Activated T-cell treated with anti-CD3 and anti-CD28 coated beads for 48 hours (primary cell): Measurements from ENCODE around the gene CAT.
A peak's percentile ranks its signal among the peaks of the same experiment; 100 is the strongest.

Experiments
- DNase-seq: peaks from one replicate; pipeline ENCODE4 v3.0.0-alpha.2; 2020; ENCODE audit warnings: low read depth

CAT gene

DNA sequence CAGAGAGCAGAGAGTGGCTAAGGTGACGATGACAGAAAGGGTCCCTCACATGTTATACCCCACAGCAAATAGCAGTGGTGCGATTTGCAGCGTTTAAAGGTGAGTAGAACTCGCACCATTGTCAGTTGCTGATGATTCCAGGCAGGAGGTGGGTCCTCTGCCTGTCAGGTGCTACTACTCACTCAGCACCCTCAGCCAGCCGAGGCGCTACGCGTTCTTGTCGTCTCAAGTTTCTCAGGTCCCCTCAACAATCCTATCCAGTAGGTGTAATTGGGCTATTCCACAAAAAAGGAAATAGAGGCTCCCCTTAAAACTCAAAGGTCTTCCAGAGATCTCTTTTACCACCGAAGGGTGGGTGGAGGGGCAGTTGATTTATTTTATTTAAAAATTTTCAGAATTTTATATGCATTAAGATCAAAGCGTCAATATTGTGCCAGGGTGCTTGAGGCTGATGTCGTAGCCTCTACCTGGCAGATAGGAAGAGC lies 56.5 kb downstream of the CAT start:
- no peak for DNase-seq

DNA sequence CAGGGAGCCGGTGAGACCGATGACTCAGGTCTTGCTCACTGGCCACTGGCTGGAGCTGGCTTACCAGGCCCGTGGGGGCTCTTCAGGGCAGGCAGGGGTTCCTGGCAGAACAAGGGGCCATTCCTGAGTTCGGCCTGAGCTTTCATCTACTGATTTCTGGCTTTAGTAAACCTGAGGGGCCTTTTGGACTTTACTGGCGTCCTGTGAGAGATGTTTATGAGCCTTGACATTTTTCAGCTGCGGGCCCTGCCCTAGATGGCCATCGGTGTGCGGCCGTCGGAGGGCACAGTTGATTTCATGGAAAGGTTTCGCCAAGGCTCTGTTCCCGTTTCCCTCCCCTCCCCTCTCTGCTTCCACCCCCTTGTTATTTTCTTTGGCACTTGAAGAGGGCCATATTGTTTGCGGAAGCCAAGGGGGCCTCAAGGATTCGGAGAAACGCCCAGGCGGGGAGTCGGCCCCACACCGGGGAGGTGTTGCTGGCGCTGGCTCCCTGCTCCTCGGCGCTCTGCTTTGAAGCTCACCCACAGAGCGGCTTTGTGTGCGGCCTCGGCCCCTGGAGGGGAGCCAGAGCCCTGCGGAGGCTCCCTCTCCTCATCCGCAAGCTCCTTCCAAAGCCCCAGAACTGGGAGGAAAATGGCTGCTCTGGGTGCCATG lies 57.1 kb downstream of the CAT start:
- no peak for DNase-seq

DNA sequence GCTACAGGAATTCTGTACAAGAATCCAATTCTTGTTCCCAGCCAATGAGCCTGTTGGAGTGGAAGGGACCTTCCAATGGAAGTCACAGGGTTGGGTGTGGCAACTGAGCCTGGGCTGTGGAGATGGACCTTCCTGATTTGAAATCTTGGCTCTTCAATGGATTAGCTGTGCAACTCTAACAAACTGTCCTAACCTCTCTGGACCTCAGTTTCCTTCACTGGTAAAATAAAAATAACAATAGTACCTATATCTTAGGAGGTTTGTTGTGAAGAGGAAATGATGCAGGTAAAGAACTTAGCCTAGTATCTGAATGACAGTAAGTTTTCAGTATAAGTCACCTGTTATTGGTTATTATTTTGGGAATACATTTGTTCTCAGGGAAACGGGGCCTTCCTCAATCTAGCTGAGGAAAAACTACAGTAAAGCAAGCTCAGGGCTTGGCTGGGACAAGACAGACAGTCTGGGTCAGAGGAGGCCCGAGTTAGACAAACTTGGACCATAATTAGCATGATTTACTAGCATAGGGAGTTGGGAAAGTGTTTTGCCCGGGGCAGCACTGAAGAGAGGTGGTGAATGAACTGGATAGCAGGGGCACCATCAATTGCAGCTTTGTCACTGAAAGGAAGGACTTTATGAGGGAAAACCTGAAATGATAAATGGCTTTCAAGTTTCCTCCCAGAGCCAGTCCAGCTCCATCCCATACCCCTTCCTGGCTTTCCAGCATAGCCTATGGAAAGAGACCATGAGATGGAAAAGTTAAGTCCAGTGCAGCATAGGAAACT lies 61.2 kb downstream of the CAT start:
- no peak for DNase-seq

DNA sequence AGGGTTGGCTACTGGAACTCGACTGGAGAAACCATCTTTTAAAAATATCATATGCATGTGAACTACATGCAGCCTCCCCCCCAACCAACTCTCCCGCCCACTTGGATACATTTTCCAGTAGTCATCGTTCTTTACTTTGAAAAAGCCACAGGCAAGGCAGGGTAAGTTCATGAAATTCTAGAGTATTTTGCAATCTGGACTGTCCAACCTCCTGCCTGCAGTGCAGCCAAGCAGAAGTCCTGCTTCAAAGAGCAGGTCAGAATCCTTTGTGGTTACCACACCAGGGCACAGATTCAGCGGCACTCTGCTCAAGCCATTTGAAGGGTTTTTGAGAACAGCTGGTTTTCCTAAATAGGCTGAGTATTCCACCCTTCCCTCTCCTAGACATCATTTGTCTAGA lies 62.8 kb downstream of the CAT start:
- no peak for DNase-seq

DNA sequence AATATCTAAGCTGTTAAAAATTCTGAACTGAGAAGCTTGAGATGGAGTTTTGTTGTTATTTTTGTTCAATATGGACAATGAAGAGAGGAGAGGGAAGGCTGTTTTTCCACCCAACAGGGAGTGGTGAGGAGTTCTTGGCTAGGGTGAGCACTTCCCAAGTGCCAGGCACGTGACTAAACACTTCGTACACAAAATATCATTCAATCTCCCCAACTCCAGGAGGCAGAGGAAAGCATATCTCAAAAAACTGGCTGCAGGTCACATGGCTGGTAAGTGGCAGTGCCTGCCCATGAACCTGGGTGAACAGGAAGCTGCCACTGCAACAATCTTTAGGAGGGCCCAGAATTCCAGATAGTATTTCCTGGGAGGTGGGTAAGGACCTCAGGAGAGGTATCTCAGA lies 63.2 kb downstream of the CAT start:
- no peak for DNase-seq

DNA sequence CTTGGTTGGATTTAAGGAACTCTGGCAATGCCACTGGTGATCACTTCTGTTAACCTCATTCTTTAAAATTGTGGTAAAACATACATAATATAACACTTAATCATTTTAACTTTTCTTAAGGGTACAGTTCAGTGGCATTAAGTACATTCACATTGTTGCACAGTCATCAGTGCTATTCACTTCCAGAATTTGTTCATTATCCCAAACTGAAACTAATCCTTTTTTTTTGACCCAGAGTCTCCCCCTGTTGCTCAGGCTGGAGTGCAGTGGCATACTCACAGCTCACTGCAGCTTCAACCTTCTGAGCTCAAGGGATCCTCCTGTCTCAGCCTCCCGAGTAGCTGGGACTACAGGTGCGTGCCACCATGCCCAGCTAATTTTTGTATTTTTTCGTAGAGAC lies 64.2 kb downstream of the CAT start:
- DNase-seq: no peak

DNA sequence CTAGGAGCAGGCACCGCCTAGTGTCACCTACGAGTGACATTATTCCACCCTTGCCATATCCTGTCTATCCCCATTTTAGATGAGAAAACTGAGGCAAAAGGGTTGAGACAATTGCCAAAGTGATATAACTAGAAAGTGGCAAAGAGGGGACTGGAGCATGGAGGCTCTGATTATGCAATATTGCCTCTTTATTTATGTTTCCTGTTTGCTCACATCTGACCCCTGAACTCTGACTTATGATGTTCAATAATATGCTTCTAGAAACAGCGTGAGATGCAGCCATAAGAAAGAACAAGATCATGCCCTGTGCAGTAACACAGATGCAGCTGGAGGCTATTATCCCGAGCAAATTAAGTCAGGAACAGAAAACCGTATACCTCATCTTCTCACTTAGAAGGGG lies 67.1 kb downstream of the CAT start:
- DNase-seq: no peak

DNA sequence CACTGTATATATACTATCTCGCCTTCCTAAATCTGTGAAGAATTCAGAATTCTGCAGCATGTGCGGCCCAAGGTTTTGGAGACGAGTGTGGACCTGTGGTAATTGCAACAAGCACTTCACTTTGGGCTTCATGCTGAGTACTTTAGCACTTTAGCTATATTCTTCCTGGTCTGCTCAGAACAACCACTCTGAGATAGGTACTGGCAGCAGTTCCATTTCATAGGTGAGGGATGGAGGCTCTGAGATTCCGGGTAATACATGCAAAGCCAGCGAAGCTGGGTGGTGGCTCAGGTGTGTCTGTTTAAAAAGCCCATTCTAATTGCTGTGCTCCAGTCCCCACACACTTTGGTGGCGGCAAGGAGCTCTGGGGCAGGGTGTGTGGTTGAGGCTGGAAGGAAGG lies 68.4 kb downstream of the CAT start:
- no peak for DNase-seq

DNA sequence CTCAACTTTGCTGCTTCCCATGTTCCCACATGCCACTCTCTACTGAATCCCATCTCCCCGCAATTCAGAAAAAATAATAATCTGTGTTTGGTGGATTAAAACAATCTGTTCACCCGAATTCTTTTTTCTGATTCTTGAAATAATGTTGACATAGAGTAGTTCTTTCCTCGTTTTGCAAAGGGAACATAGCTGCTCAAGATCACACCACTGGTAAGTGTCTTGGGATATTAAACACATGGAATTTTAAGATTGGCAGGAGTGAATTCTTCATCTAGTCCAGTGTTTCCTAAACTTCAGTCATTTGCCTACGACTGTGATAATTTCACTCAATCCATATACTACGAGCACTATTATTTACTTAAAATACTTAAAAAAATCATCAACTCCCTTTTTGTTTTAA lies 68.9 kb downstream of the CAT start:
- DNase-seq: no peak

DNA sequence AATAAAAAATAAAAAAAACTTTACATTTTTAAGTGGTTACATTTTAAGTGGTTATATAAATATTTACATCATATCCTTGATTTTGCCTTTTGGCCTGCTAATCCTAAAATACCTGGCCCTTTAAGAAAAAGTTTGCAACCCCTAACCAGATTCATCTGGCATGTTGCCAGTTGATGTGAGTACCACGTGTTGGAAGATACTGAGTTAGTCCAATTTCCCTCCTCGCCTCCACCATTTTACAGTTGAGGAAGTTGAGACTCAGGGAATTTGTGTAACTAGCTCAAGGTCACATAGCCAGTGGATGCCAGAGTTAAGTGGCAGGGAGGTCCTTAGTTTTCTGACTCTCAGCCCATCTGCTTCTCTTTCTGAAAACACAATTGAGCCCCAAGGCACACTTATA lies 69.8 kb downstream of the CAT start:
- DNase-seq: no peak

DNA sequence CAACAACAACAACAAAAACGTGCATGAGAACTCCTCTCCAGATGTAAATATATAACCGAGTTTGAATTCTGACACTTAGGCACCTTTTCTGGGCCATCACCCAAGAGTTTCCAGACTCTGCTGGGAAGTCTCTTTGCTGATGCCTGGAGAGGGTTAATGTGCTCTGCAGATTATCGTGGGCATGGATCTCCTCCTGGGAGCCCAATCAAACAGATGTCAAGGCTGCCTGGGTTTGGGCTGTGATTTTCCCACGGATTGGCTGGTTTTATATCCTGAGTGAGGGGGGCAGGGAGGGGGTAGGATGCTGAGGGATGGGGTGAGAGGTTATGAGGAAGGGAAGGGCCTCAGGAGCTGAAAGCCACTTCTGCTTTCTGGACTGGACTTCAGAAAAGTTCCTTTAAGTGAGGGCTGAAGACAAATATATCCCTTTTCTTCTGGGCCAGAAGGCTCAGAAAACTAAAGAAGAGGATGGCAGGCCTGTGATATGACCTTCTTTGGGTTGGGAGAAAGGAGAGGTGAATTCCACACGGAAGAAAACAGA lies 70.7 kb downstream of the CAT start:
- no peak for DNase-seq

DNA sequence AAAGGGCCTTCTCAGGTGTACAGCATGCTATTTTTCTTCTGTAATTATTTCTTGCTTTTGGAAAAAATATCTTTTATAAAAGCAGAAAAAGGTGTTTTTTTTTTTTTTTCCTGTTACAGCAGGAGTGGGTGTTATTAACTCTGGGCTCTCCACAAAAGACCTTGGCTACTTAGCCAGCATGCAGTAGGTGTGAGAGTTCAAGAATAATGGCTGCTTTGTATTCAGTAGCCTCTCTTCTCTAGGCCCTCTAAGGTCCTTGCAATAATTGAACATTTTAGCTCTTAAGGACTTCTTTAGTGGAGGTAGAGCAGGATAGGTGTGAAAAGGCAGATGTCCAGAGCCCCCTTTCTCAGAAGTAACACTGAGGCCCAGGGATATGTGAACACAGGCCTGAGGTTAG lies 71.5 kb downstream of the CAT start:
- DNase-seq: no peak

DNA sequence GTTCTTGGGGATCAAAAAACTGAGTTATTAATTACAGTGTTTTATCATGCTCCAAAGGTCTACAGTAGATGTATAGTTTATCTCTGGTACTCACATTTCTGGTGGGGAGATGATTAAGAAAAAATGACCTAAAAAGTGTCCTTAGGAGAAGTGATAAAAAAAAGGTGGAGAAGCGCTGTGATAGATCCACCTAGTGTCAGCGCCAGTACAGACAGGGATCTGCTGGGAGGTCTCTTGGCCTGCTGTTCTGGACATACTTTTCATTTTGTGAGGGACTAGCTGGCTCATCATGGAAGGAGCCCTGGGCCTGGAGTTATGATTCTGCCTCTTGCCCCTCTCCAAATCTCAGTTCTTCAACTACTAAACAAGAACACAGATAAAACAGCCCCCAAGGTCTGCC lies 71.9 kb downstream of the CAT start:
- no peak for DNase-seq

DNA sequence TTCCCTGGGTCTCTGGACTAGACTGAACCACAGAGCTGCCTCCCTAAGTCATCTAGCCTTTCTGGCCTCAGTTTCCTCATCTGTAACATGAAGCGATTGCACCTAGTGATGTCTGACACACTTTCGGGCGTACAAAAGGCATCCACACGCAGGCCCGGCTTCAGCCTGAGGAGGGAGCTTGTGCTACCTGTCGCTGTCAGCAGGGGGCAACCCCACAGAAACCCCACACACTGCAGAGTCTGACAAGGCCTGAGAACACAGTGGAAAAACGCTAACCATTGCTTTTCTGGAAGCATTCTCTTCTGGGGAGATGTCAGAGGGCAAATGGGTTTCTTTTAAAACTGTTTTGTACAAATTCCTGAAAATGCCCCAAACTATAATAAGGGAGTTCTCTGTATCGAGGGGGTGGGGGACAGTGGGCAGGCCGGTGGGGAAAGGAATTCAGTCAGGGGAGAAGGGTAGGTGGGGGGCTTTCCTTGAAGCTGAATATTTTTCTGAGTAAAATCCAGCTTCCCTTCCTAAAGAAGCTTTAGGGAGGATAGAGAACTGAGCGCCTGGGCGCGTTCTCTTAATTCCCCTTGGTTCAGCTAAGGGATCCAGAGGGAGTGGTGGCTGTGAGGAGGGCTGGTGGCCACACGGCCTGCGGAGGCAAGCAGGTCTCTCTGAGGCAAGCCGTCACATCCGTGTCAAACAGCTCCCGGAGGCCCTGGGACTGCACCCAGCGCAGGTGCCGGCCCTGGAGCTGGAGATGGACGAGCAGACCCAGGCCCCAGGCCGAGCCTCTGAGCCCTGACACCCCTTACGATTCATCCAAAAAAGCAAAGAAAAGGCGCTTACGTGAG lies 74.3 kb downstream of the CAT start:
- peak; percentile 45 for DNase-seq

DNA sequence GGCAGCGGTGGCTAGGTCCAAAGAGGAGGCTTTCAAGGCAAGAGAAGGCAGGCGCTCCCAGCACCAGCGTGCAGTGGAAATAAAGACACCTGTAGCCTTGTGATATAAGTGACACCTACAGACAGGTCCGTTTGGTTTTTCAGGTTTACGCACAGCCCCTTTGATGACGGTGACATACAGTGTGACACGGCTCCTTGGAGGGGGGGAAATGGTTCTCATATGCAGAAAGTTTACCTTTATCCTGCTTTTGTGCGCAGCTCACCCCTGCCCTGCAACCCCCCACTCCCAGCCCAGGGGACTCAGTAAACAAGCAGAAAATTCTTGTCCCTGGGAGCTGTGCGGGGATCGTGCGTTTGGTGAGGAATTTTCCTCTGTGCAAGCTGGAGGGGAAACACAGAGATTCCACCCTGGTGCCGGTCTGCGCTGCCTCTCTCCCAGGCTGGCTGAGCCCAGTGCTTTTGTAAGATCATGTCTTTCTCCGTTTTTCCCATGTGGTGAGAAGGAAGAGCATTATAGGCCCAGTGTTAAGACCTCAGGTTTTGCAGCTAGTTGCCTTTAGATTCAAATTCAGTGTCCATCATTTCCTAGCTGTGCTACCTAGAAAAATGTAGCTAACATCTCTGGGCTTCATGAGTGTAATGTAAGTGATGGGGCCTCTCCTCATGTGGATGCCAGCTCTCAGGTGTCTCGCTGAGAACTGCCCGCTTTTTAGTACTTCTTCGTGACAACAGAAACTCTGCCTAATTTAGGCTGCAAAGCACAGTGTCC lies 75.1 kb downstream of the CAT start, which contains the start of gene ELF5:
Gene ELF5, minus strand, starts transcription at position 113 of the 768 bp plus-strand sequence. CDS start 8,045 bp downstream, outside the sequence.
- no peak for DNase-seq

DNA sequence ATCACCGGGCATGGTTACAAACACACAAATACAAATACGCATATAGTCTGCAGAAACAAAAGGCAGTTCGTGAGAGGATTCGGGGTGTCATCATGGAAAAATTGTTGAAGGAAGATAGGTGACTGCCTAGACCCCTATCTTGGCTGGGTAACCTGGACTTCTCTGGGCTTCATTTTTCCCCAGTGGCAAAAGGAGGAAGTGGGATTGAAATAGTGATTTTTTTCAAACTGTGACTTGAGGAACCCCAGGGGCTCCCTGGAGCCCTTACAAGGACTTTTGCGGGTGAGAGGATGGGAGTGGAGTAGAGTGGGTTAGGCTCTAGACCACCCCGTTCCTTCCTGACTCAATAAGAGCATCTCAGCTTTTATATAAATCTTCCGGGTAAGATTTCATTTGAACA lies 75.9 kb downstream of the CAT start:
- no peak for DNase-seq

DNA sequence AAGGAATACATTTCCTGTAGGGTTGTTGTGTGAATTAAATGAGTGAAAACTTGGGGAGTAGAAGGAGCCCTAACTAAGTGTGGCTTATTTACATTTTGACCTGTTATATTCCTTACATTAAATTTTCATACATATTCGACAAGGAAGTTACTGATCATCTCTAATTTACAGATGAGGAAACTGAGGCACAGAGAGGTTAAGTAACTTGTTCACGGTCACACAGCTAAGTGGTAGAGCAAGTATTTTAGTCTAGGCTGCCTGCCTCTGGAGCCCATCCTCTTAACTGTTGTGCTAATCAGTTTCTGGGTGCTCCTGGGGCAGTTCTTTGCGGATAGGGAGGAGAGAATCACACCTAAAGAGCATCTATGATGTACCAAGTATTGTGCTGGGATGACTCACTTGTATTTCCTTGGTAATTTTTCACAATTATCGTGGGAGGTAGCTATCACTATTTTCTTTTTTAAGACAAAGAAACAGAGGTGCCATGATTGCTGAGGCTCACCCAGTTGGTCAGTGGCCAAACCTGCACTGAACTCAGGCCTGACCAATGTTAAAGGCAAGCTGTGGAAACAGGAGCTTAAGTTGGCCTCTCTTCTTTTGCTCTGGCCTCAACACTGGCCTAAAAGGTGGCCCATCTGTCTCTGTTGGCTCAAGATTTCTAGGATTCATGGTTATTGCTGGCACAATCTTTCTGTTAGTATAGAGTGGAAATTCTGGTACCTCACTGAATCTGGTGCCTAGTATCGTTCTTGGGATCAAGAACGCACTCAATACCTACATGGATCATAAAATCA lies 77.7 kb downstream of the CAT start:
- DNase-seq: no peak

DNA sequence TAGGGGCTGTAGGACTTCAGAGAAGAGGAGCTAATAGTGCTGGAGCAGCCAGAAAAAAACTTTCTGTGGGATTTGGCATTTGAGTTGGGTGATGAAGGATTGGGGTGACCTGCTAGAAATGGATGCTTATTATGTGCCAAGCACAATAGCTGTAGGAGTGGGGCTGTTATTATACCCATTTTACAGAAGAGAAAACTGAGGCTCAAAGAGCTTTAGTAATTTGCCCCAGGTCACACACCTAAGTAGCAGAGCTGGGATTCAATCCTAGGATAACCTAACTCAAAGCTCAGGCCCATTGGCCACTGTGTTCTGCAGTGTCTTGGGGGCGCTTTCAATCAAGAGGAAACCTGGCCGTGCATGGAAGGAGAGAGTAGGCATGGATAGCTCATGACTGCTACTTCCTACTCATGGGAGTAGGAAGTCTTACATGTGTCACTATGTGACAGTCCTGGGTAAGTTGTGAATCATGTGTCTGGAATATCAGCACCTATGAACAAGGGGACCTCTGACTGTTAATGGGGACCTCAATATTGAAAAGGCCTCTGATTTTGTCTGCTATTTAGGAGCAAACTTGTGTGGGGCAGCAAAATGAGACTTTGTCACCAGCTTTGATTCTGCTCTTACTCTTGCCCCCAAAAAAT lies 81.0 kb downstream of the CAT start:
- no peak for DNase-seq

DNA sequence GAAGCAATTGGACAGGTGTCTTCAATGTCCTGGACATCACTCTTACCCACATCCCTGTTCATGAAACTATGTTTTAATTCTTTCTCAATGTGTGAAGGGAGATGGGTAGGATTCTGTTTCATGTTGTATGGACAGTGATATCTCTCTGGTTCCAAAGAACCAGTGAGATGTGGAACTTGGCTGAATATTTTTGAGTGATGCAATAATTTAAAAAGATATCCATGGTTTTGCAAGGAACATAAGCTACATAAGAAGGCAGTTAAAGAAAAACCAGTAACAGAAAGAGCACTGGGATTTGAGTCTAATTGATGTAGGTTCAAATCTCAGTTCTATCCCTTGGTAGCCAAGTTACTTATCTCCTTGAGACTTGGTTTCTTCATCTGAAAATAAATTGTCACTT lies 82.5 kb downstream of the CAT start:
- DNase-seq: no peak
